Activated T-helper 1 cell treated with anti-CD3 and anti-CD28 coated beads, Interleukin-12 subunit alpha, Interleukin-12 subunit beta, Interleukin-2, Interleukin-4 antibody, amounts not matched to agents 30 ng/mL and 10 ng/mL and 1 ng/mL, durations not matched to agents 14 hours and 24 hours and 36 hours (primary cell): ENCODE results near the gene FGGY. TPM values are rescaled to one million over a fixed set of nuclear protein-coding genes. Genes with fewer than 3 reads are reported as not detected.

Source experiments
- DNase-seq: peaks from one replicate; pipeline ENCODE4 v3.0.0; 2021; ENCODE audit warnings: low spot score
- H3K27ac Mint-ChIP-seq: one replicate; pipeline ENCODE4 v1.8.0; 2021; ENCODE audit warnings: mild to moderate bottlenecking, mixed read lengths
- H3K27me3 Mint-ChIP-seq: one replicate; pipeline ENCODE4 v1.8.0; 2022; ENCODE audit warnings: mild to moderate bottlenecking, moderate library complexity, mixed read lengths; ENCODE audit not compliant: insufficient read depth
- H3K36me3 Mint-ChIP-seq: one replicate; pipeline ENCODE4 v1.8.0; 2021; ENCODE audit warnings: low read depth, mixed read lengths
- H3K4me1 Mint-ChIP-seq: one replicate; pipeline ENCODE4 v1.8.0; 2021; ENCODE audit warnings: low read depth, mixed read lengths
- H3K4me3 Mint-ChIP-seq: one replicate; pipeline ENCODE4 v1.8.0; 2021; ENCODE audit warnings: mild to moderate bottlenecking, moderate library complexity, mixed read lengths
- H3K9me3 Mint-ChIP-seq: one replicate; pipeline ENCODE4 v1.8.0; 2021; ENCODE audit warnings: mixed read lengths
- intact Hi-C: fragments of 100-400 bp; cut with micrococcal nuclease; formaldehyde crosslinking; loops from one replicate; pipeline ENCODE4 v1.15.1; 2024
- total RNA-seq: library from RNA; stranded (reverse); gene quantifications from 2 replicates; pipeline ENCODE4 v1.2.3, GENCODE V29; 2022

Gene FGGY
- total RNA-seq, 1 donor from 2014 or later: 7.1 TPM

- no peak for DNase-seq
- H3K4me3 Mint-ChIP-seq: no peak overlapping the region
- H3K4me1 Mint-ChIP-seq: peaks cover 27% of the 10 kb centered on the region
- H3K27ac Mint-ChIP-seq: no peak overlapping the region
- peaks cover 2% of the 10 kb centered on the region for H3K36me3 Mint-ChIP-seq
- no peaks in the 10 kb centered on the region for H3K27me3 Mint-ChIP-seq
- H3K9me3 Mint-ChIP-seq: peaks cover 5% of the 10 kb centered on the region
- intact Hi-C loops: no loop called here
Observed at GRCh38 chr1:59391212-59392179, 94.6 kb downstream of the FGGY start.

- H3K27ac Mint-ChIP-seq: no peak overlapping the region
- peaks cover 34% of the 10 kb centered on the region for H3K4me1 Mint-ChIP-seq
- intact Hi-C loops: no loop called here
- H3K4me3 Mint-ChIP-seq: no peak overlapping the region
- no peak for DNase-seq
- no peaks in the 10 kb centered on the region for H3K27me3 Mint-ChIP-seq
- H3K36me3 Mint-ChIP-seq: peaks cover 2% of the 10 kb centered on the region
- H3K9me3 Mint-ChIP-seq: peaks cover 5% of the 10 kb centered on the region
Observed at GRCh38 chr1:59393211-59394180, 96.6 kb downstream of the FGGY start.

- Mint-ChIP-seq H3K27me3 (no peaks in the 10 kb centered on the region), H3K36me3 (peaks cover 2% of the 10 kb centered on the region), H3K27ac (no peak overlapping the region), H3K4me1 (peaks cover 34% of the 10 kb centered on the region), H3K9me3 (peaks cover 5% of the 10 kb centered on the region), H3K4me3 (no peak overlapping the region)
- no peak for DNase-seq
- intact Hi-C loops: no loop called here
Observed at GRCh38 chr1:59394706-59395425, 98.0 kb downstream of the FGGY start.

- DNase-seq: no peak
- intact Hi-C loops: no loop called here
- H3K9me3 Mint-ChIP-seq: no peaks in the 10 kb centered on the region
- peaks cover 2% of the 10 kb centered on the region for H3K36me3 Mint-ChIP-seq
- no peaks in the 10 kb centered on the region for H3K27me3 Mint-ChIP-seq
- H3K4me3 Mint-ChIP-seq: no peak overlapping the region
- H3K27ac Mint-ChIP-seq: no peak overlapping the region
- peaks cover 22% of the 10 kb centered on the region for H3K4me1 Mint-ChIP-seq
Observed at GRCh38 chr1:59396387-59396786, 99.5 kb downstream of the FGGY start.

- DNase-seq: no peak
- no peak overlapping the region for H3K4me3 Mint-ChIP-seq
Observed at GRCh38 chr1:59397139-59397858, 100.4 kb downstream of the FGGY start.

GRCh38 chr1:59399642-59400041 is 102.7 kb downstream of the FGGY start:
- Mint-ChIP-seq H3K27ac (no peak overlapping the region), H3K4me1 (peaks cover 14% of the 10 kb centered on the region), H3K27me3 (no peaks in the 10 kb centered on the region), H3K36me3 (no peaks in the 10 kb centered on the region), H3K9me3 (no peaks in the 10 kb centered on the region), H3K4me3 (no peak overlapping the region)
- intact Hi-C loops: no loop called here
- no peak for DNase-seq

More at GRCh38 chr1:59397139-59397858, 100.4 kb downstream of the FGGY start:
- no peak overlapping the region for H3K27ac Mint-ChIP-seq
- no peaks in the 10 kb centered on the region for H3K9me3 Mint-ChIP-seq
- peaks cover 2% of the 10 kb centered on the region for H3K36me3 Mint-ChIP-seq
- H3K27me3 Mint-ChIP-seq: no peaks in the 10 kb centered on the region
- intact Hi-C loops: no loop called here
- H3K4me1 Mint-ChIP-seq: peaks cover 16% of the 10 kb centered on the region

- Mint-ChIP-seq H3K9me3 (no peaks in the 10 kb centered on the region), H3K27ac (no peak overlapping the region), H3K36me3 (no peaks in the 10 kb centered on the region), H3K4me3 (no peak overlapping the region), H3K27me3 (peaks cover 3% of the 10 kb centered on the region), H3K4me1 (peaks cover 6% of the 10 kb centered on the region)
- DNase-seq: no peak
- intact Hi-C loops: no loop called here
Observed at GRCh38 chr1:59401581-59401980, 104.7 kb downstream of the FGGY start.

GRCh38 chr1:59404796-59405195 is 107.9 kb downstream of the FGGY start:
- H3K27ac Mint-ChIP-seq: no peak overlapping the region
- no peak overlapping the region for H3K4me3 Mint-ChIP-seq
- H3K9me3 Mint-ChIP-seq: no peaks in the 10 kb centered on the region
- DNase-seq: no peak
- peaks cover 3% of the 10 kb centered on the region for H3K27me3 Mint-ChIP-seq
- intact Hi-C loops: no loop called here
- no peaks in the 10 kb centered on the region for H3K36me3 Mint-ChIP-seq
- no peaks in the 10 kb centered on the region for H3K4me1 Mint-ChIP-seq

GRCh38 chr1:59406437-59407164 is 109.7 kb downstream of the FGGY start:
- DNase-seq: no peak
- Mint-ChIP-seq H3K27me3 (peaks cover 3% of the 10 kb centered on the region), H3K27ac (no peak overlapping the region), H3K9me3 (no peaks in the 10 kb centered on the region), H3K4me3 (no peak overlapping the region), H3K4me1 (no peaks in the 10 kb centered on the region), H3K36me3 (no peaks in the 10 kb centered on the region)
- intact Hi-C loops: no loop called here

GRCh38 chr1:59408608-59409240 is 111.8 kb downstream of the FGGY start:
- no peak for DNase-seq
- Mint-ChIP-seq H3K36me3 (no peaks in the 10 kb centered on the region), H3K27ac (no peak overlapping the region), H3K9me3 (no peaks in the 10 kb centered on the region), H3K4me3 (no peak overlapping the region), H3K4me1 (no peaks in the 10 kb centered on the region), H3K27me3 (peaks cover 3% of the 10 kb centered on the region)
- intact Hi-C loops: no loop called here

GRCh38 chr1:59409549-59409948 is 112.7 kb downstream of the FGGY start:
- no peaks in the 10 kb centered on the region for H3K9me3 Mint-ChIP-seq
- intact Hi-C loops: no loop called here

More at GRCh38 chr1:59409549-59409948, 112.7 kb downstream of the FGGY start:
- H3K27me3 Mint-ChIP-seq: peaks cover 3% of the 10 kb centered on the region
- H3K36me3 Mint-ChIP-seq: no peaks in the 10 kb centered on the region
- DNase-seq: no peak
- H3K27ac Mint-ChIP-seq: no peak overlapping the region
- no peak overlapping the region for H3K4me3 Mint-ChIP-seq
- H3K4me1 Mint-ChIP-seq: no peaks in the 10 kb centered on the region
